Measurements from ENCODE around the gene UBL4A. TPM values are rescaled to one million over a fixed set of nuclear protein-coding genes. Genes with fewer than 3 reads are reported as not detected.
A peak's percentile ranks its signal among the peaks of the same experiment; 100 is the strongest.

UBL4A gene
- total RNA-seq, 1 experiment from 2014 or later: 38.8 TPM

DNA sequence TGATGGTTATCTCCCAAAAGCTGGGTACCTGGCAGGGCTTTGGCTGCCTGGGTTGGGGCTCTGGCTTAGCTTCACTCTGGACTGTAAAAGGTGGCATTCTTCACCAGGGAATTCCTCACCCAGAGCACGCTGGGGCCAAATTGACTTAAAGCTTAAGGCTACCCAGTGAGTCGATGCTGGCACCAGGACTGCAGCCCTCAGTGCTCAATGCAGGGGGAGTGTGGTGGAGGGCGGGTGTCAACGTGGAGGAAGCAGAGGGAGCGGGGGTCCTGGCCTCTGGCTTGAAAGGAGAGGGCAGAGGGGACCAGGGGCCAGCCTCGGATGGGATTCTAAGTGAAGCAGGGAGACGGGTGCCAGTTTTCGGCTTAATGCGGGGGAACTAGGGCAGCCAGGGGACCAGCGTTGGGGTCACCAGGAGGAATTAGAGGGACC lies 42.9 kb downstream of the UBL4A start:
- no TSS peak for BruUV-seq (replicated peaks)
- Mint-ChIP-seq H3K36me3 (ENCODE audit: insufficient read depth, unreplicated experiment) (peaks cover 30% of the 10 kb centered on the region), H3K27me3 (ENCODE audit: insufficient read depth, unreplicated experiment) (no peaks in the 10 kb centered on the region), H3K4me3 (ENCODE audit: unreplicated experiment) (peak overlapping the region; percentile 88), H3K27ac (ENCODE audit: unreplicated experiment) (peak overlapping the region; percentile 93), H3K9me3 (ENCODE audit: unreplicated experiment) (no peaks in the 10 kb centered on the region), H3K4me1 (ENCODE audit: low read depth, unreplicated experiment) (no peaks in the 10 kb centered on the region)
- no peaks in the 10 kb centered on the region for H3K9me3 ChIP-seq
- no peaks in the 10 kb centered on the region for H3K4me1 ChIP-seq
- H3K4me3 ChIP-seq (ENCODE audit: low read depth, low read length): peak overlapping the region; percentile 41
- TF ChIP-seq CTCF (IDR thresholded peaks at IDR 0.05; ENCODE audit: insufficient read depth in 1 of 2, low read depth in 1 of 2, low read length in 1 of 2, severe bottlenecking in 1 of 2, unreplicated experiment in 1 of 2): no peak
- no peaks in the 10 kb centered on the region for H3K27me3 ChIP-seq (replicated peaks; ENCODE audit: control insufficient read depth, insufficient read depth, low read length)
- ChIA-PET POLR2A (interaction anchor here (1.5 kb wide), 1 partner anchor 47 kb away, joined by 3 read pairs; the partner anchor contains the start of gene SLC10A3), CTCF (no interaction called here)
- intact Hi-C loops (cut with micrococcal nuclease; ENCODE audit: unreplicated experiment): no loop called here
- DNase-seq: no peak
- H3K36me3 ChIP-seq (ENCODE audit: control insufficient read depth, insufficient read depth, low read length): no peaks in the 10 kb centered on the region

DNA sequence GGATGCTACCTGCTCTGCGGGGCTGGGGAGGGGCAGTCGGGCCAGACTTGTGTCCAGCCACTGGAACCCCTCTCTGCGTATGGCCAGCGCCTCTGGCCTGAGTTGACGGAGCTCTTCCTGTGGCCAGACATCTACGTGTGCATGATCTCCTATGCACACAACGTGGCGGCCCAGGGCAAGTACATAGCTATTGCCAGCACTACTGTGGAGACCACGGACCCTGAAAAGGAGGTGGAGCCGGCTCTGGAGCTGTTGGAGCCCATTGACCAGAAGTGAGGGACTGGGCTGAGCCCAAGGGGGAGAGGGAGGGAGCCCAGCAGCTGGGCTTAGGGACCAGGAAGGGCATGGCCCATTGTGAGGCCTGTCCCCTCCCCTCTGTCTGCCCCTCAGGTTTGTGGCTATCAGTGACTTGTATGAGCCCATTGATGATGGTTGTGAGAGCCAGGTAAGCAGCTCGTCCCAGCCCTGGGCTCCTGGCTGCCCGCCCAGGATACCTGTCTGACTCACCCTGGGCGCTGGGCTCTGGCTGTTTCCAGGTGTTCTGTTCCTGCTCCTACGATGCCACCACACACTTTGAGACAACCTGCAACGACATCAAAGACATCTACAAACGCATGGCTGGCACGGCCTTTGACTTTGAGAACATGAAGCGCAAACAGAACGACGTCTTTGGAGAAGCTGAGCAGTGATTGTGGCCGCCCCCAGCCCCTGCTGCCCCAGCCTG lies 44.3 kb downstream of the UBL4A start:
- no peak overlapping the region for H3K4me3 Mint-ChIP-seq (ENCODE audit: unreplicated experiment)
- H3K4me1 ChIP-seq: no peaks in the 10 kb centered on the region
- peaks cover 24% of the 10 kb centered on the region for H3K36me3 Mint-ChIP-seq (ENCODE audit: insufficient read depth, unreplicated experiment)
- no peak overlapping the region for H3K4me3 ChIP-seq (ENCODE audit: low read depth, low read length)
- H3K4me1 Mint-ChIP-seq (ENCODE audit: low read depth, unreplicated experiment): no peaks in the 10 kb centered on the region
- DNase-seq: no peak
- H3K27me3 Mint-ChIP-seq (ENCODE audit: insufficient read depth, unreplicated experiment): no peaks in the 10 kb centered on the region
- no peaks in the 10 kb centered on the region for H3K9me3 ChIP-seq
- no peaks in the 10 kb centered on the region for H3K9me3 Mint-ChIP-seq (ENCODE audit: unreplicated experiment)
- H3K27ac Mint-ChIP-seq (ENCODE audit: unreplicated experiment): no peak overlapping the region
- H3K27me3 ChIP-seq (replicated peaks; ENCODE audit: control insufficient read depth, insufficient read depth, low read length): no peaks in the 10 kb centered on the region
- intact Hi-C loops (cut with micrococcal nuclease; ENCODE audit: unreplicated experiment): no loop called here
- no peak for TF ChIP-seq CTCF (IDR thresholded peaks at IDR 0.05; ENCODE audit: insufficient read depth in 1 of 2, low read depth in 1 of 2, low read length in 1 of 2, severe bottlenecking in 1 of 2, unreplicated experiment in 1 of 2)
- H3K36me3 ChIP-seq (ENCODE audit: control insufficient read depth, insufficient read depth, low read length): no peaks in the 10 kb centered on the region
- POLR2A ChIA-PET: no interaction called here
- CTCF ChIA-PET: no interaction called here
- BruUV-seq (replicated peaks): TSS peak; percentile 6

- H3K9me3 Mint-ChIP-seq (ENCODE audit: unreplicated experiment): no peaks in the 10 kb centered on the region
- H3K27ac Mint-ChIP-seq (ENCODE audit: unreplicated experiment): no peak overlapping the region
- Histone ChIP-seq H3K9me3 (no peaks in the 10 kb centered on the region), H3K4me1 (no peaks in the 10 kb centered on the region), H3K36me3 (ENCODE audit: control insufficient read depth, insufficient read depth, low read length) (no peaks in the 10 kb centered on the region), H3K4me3 (ENCODE audit: low read depth, low read length) (no peak overlapping the region), H3K27me3 (replicated peaks; ENCODE audit: control insufficient read depth, insufficient read depth, low read length) (no peaks in the 10 kb centered on the region)
- no peak for TF ChIP-seq CTCF (IDR thresholded peaks at IDR 0.05; ENCODE audit: insufficient read depth in 1 of 2, low read depth in 1 of 2, low read length in 1 of 2, severe bottlenecking in 1 of 2, unreplicated experiment in 1 of 2)
- H3K4me3 Mint-ChIP-seq (ENCODE audit: unreplicated experiment): no peak overlapping the region
- intact Hi-C loops (cut with micrococcal nuclease; ENCODE audit: unreplicated experiment): no loop called here
- ChIA-PET POLR2A (no interaction called here), CTCF (no interaction called here)
- BruUV-seq (replicated peaks): no TSS peak
- H3K4me1 Mint-ChIP-seq (ENCODE audit: low read depth, unreplicated experiment): no peaks in the 10 kb centered on the region
- DNase-seq: no peak
- H3K27me3 Mint-ChIP-seq (ENCODE audit: insufficient read depth, unreplicated experiment): no peaks in the 10 kb centered on the region
- peaks cover 20% of the 10 kb centered on the region for H3K36me3 Mint-ChIP-seq (ENCODE audit: insufficient read depth, unreplicated experiment)
Measured at GRCh38 chrX:154441564-154441963, 44.9 kb downstream of the UBL4A start.
